Sigmoid colon (tissue), 7 donors: Measurements from ENCODE around the gene SLC1A3. TPM values are rescaled to one million over a fixed set of nuclear protein-coding genes. Genes with fewer than 3 reads are reported as not detected.
"Not testable (repeated sequence)": the region's sequence is repeated elsewhere in the genome, so short reads cannot be mapped to it uniquely, and the experiment has no call there.

ENCODE experiments used
- DNase-seq: peaks from one replicate; pipeline ENCODE4 v3.0.0-alpha.2; 2019
- H3K27ac ChIP-seq, 4 donors: fragments of 200-600 bp; sonication (generic); one replicate each; pipeline ENCODE4 v1.5.1; 2016 to 2019; ENCODE audit warnings: mild to moderate bottlenecking in 1 of 4
- H3K27me3 ChIP-seq, 3 donors: fragments of 200-600 bp; sonication (generic); one replicate each; pipeline ENCODE4 v1.5.1; 2019; ENCODE audit warnings: mild to moderate bottlenecking in 1 of 3
- H3K36me3 ChIP-seq, 4 donors: fragments of 200-600 bp; sonication (generic); one replicate each; pipeline ENCODE4 v1.5.1; 2016 to 2019
- H3K4me1 ChIP-seq, 4 donors: fragments of 200-600 bp; sonication (generic); one replicate each; pipeline ENCODE4 v1.5.1; 2017 to 2019
- H3K4me3 ChIP-seq, 4 donors: fragments of 200-600 bp; sonication (generic); one replicate each; pipeline ENCODE4 v1.5.1; 2017 to 2019; ENCODE audit warnings: mild to moderate bottlenecking in 2 of 4, moderate library complexity in 1 of 4
- H3K9me3 ChIP-seq, 4 donors: fragments of 200-600 bp in 3 of 4; sonication (generic) in 3 of 4; one replicate each; pipeline versions ENCODE4 v1.5.1 to v1.6.1; 2013 to 2019
- EP300 ChIP-seq, 4 donors: sonication (generic); formaldehyde crosslinking; IDR thresholded peaks; one replicate each; pipeline ENCODE4 v1.6.1; 2017; ENCODE audit warnings: antibody characterized with exemption in 4 of 4
- POLR2A ChIP-seq, 2 donors: fragments of 450-650 bp; IDR thresholded peaks; one replicate each; pipeline ENCODE4 v1.6.1; 2016; ENCODE audit warnings: antibody characterized with exemption in 2 of 2, mild to moderate bottlenecking in 2 of 2, moderate library complexity in 2 of 2
- POLR2AphosphoS5 ChIP-seq, 4 donors: sonication (generic); formaldehyde crosslinking; IDR thresholded peaks; one replicate each; pipeline ENCODE4 v1.6.1; 2017; ENCODE audit warnings: antibody characterized with exemption in 4 of 4
- WGBS, 2 donors: extraction: QIAGEN DNeasy Blood & Tissue Kit; methylation state at CpG; one replicate each; pipeline ENCODE4 v1.1.7; 2013; 5-methylcytosine and 5-hydroxymethylcytosine counted together
- intact Hi-C: fragments of 100-400 bp; cut with DNase I; formaldehyde crosslinking; loops from one replicate; pipeline ENCODE4 v1.15.1; 2023
- polyA plus RNA-seq, 3 donors: library from polyadenylated mRNA; stranded (reverse); fragments of 200-250 nt; gene quantifications; one replicate each; pipeline ENCODE4 v1.2.3, GENCODE V29; 2013
- total RNA-seq, 4 donors: library from RNA; depleted of rRNA; stranded (reverse); fragments of >200 nt; gene quantifications; one replicate each; pipeline ENCODE4 v1.1.0, GENCODE V29; 2016
- TF ChIP-seq, protein P1 (sequence below), 4 experiments: fragments of 450-650 bp in 3 of 4; fragments of 200-600 bp in 1 of 4; IDR thresholded peaks; one replicate each; pipeline ENCODE4 v1.5.1; 2016 to 2019; ENCODE audit warnings: antibody characterized with exemption in 4 of 4, mild to moderate bottlenecking in 3 of 4, moderate library complexity in 2 of 4
- donor health status: healthy with polysubstance abuse.
- donor health status: Bipolar disorder and iron deficiency.
- donor health status: healthy.

Gene SLC1A3
- total and polyA plus RNA-seq, 7 donors: 1.8 to 23.6 (median 16.8) TPM

DNA sequence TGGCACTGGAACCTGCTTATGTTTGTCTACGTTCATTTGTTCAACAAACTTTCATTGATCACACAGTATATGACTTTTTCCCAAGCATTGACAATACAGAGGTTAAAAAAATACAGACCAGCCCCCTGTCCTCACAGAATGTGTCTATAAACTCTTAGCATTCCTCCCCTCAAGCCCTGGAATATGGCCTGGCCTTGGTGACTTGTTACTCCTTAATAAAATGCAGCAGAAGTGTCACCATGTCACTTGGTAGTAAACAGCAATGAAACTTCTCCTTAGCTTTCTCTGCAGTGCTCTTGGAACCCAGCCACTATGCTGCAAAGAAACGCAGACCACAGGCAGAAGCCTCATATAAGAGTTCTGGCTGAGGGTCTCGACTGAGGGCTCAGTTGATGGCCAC lies 19.1 kb upstream of the SLC1A3 start:
- Histone ChIP-seq H3K4me3 (no peak overlapping the region), H3K36me3 (no peaks in the 10 kb centered on the region), H3K27me3 (no peaks in the 10 kb centered on the region), H3K27ac (no peak overlapping the region), H3K9me3 (no peaks in the 10 kb centered on the region), H3K4me1 (no peaks in the 10 kb centered on the region)
- intact Hi-C loops: no loop called here
- no peak for DNase-seq
- WGBS, 2 donors: 36 to 69% methylated on average over 3 of the region's 3 CpGs
- TF ChIP-seq POLR2A (IDR thresholded peaks at IDR 0.05): no peak
- TF ChIP-seq, protein P1, sequence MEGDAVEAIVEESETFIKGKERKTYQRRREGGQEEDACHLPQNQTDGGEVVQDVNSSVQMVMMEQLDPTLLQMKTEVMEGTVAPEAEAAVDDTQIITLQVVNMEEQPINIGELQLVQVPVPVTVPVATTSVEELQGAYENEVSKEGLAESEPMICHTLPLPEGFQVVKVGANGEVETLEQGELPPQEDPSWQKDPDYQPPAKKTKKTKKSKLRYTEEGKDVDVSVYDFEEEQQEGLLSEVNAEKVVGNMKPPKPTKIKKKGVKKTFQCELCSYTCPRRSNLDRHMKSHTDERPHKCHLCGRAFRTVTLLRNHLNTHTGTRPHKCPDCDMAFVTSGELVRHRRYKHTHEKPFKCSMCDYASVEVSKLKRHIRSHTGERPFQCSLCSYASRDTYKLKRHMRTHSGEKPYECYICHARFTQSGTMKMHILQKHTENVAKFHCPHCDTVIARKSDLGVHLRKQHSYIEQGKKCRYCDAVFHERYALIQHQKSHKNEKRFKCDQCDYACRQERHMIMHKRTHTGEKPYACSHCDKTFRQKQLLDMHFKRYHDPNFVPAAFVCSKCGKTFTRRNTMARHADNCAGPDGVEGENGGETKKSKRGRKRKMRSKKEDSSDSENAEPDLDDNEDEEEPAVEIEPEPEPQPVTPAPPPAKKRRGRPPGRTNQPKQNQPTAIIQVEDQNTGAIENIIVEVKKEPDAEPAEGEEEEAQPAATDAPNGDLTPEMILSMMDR (IDR thresholded peaks at IDR 0.05): no peak
- no peak for TF ChIP-seq EP300 (IDR thresholded peaks at IDR 0.05)
- no peak for TF ChIP-seq POLR2AphosphoS5 (IDR thresholded peaks at IDR 0.05)

GRCh38 chr5:36589735-36590134 lies 16.7 kb upstream of the SLC1A3 start:
- DNase-seq, H3K4me3 ChIP-seq, H3K4me1 ChIP-seq, intact Hi-C loops, H3K27ac ChIP-seq, H3K27me3 ChIP-seq, H3K9me3 ChIP-seq, H3K36me3 ChIP-seq: not testable (repeated sequence)
- 90 to 95% methylated on average over 4 of the region's 4 CpGs for WGBS, 2 donors

GRCh38 chr5:36590513-36591286 lies 15.7 kb upstream of the SLC1A3 start:
- Histone ChIP-seq H3K4me1 (no peaks in the 10 kb centered on the region), H3K4me3 (no peak overlapping the region), H3K36me3 (no peaks in the 10 kb centered on the region), H3K27me3 (no peaks in the 10 kb centered on the region), H3K27ac (no peak overlapping the region), H3K9me3 (no peaks in the 10 kb centered on the region)
- TF ChIP-seq EP300 (IDR thresholded peaks at IDR 0.05) (no peak), POLR2A (IDR thresholded peaks at IDR 0.05) (no peak), POLR2AphosphoS5 (IDR thresholded peaks at IDR 0.05) (no peak)
- TF ChIP-seq, protein P1 (IDR thresholded peaks at IDR 0.05): no peak
- WGBS, 2 donors: 63 to 73% methylated on average over 7 of the region's 7 CpGs
- no peak for DNase-seq
- intact Hi-C loops: no loop called here

DNA sequence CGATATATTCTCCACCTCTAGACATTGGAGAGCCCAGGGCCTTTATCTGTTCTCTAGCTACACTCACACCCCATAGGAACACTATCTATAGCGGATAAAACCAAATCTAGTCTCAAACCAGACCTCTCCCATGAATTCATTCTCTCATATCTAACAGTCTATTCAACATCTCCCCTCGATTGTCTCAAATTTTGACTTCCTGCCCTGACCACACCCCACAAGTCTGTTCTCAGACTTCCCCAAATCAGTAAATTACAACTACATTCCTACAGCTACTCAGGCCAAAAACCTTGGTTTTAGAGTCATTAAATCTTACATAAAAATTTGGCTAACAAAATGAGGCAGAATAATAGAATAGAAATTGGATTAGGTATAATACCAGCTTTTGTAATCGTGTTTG lies 12.5 kb upstream of the SLC1A3 start:
- Histone ChIP-seq H3K27me3 (no peaks in the 10 kb centered on the region), H3K4me1 (no peaks in the 10 kb centered on the region), H3K36me3 (no peaks in the 10 kb centered on the region), H3K9me3 (no peaks in the 10 kb centered on the region), H3K4me3 (no peak overlapping the region), H3K27ac (no peak overlapping the region)
- DNase-seq: no peak
- intact Hi-C loops: no loop called here
- 60 to 63% methylated on average over 4 of the region's 4 CpGs for WGBS, 2 donors
- TF ChIP-seq EP300 (IDR thresholded peaks at IDR 0.05) (no peak), POLR2A (IDR thresholded peaks at IDR 0.05) (no peak), POLR2AphosphoS5 (IDR thresholded peaks at IDR 0.05) (no peak)
- TF ChIP-seq, protein P1 (IDR thresholded peaks at IDR 0.05): no peak

GRCh38 chr5:36596247-36596646 lies 10.2 kb upstream of the SLC1A3 start:
- Histone ChIP-seq H3K36me3 (no peaks in the 10 kb centered on the region), H3K4me1 (no peaks in the 10 kb centered on the region), H3K9me3 (no peaks in the 10 kb centered on the region), H3K27me3 (no peaks in the 10 kb centered on the region), H3K27ac (no peak overlapping the region), H3K4me3 (no peak overlapping the region)
- TF ChIP-seq, protein P1 (IDR thresholded peaks at IDR 0.05): no peak
- TF ChIP-seq POLR2A (IDR thresholded peaks at IDR 0.05): no peak
- TF ChIP-seq POLR2AphosphoS5 (IDR thresholded peaks at IDR 0.05): no peak
- no peak for TF ChIP-seq EP300 (IDR thresholded peaks at IDR 0.05)
- WGBS, 2 donors: 92 to 93% methylated on average over 1 of the region's 1 CpG
- intact Hi-C loops: no loop called here
- no peak for DNase-seq
